Suppressor macrophage (primary cell): Measurements from ENCODE around the gene WDR93.
A peak's percentile ranks its signal among the peaks of the same experiment; 100 is the strongest.
"Not testable (repeated sequence)": the region's sequence is repeated elsewhere in the genome, so short reads cannot be mapped to it uniquely, and the experiment has no call there.

Experiments used
- DNase-seq, 4 experiments: peaks; one replicate each; pipeline ENCODE4 v3.0.0-alpha.2; 2020 to 2022

WDR93 gene

DNA sequence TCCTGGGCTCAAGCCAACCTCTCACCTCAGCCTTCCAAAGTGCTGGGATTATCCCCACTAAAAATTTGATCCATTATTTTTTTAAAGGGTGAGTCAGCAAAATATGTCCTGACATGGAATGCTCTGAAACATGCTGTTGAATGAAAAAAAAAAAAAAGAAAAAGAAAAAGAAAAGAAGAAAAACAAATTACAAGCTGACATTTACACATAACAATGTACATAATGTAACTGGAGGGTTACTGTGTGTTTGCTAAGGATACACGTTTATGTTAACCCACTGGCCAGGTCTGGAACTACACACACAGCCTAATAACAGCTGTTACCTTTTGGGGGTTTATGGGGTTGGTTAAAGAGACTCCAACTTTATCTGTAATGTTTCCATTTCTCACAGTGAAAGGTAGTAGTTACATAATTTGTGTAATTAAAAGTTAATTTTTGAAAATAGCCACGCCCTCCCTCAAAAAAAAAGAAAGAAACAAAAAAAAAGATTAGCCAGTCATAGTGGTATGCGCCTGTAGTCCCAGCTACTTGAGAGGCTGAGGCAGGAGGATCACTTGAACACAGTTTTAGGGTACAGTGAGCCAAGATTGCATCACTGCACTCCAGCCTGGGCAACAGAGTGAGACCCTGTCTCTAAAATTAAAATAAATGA is 82.4 kb downstream of the WDR93 start:
- DNase-seq = no peak

DNA sequence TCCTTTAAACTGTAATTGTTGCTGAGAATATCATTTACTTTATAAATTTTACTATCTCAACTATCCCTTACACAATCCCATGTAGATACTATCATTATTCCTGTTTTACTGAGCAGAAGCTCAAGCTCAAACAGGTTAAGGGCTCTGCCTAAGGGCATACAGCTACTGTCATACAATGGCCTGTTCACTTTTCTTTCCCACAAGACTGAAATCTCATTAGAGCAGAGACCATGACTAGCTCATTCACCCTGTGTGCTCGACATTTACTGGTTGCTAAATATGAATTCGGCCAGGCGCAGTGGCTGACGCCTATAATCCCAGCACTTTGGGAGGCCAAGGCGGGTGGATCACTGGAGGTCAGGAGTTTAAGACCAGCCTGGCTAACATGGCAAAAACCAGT is 83.9 kb downstream of the WDR93 start:
- DNase-seq = no peak

DNA sequence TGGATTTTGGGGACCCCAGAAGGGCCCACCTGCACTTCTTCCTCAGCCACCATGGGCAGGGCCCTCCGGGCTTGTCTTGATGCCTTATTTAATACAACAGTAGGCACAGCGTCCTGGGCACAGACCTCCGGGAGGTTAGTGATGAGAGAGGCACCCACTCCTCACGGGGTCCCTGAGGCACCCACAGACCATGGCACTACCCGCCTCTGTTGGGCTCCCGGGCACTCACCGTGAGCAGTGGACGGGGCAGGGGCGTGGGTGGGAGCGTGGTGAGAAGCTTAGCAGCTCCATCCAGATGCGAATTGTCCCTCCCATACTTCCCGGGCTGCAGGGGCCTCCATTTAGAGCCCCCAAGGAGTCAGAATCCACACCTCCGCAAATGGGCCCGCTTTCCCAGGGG is 85.2 kb downstream of the WDR93 start:
- DNase-seq = no peak

DNA sequence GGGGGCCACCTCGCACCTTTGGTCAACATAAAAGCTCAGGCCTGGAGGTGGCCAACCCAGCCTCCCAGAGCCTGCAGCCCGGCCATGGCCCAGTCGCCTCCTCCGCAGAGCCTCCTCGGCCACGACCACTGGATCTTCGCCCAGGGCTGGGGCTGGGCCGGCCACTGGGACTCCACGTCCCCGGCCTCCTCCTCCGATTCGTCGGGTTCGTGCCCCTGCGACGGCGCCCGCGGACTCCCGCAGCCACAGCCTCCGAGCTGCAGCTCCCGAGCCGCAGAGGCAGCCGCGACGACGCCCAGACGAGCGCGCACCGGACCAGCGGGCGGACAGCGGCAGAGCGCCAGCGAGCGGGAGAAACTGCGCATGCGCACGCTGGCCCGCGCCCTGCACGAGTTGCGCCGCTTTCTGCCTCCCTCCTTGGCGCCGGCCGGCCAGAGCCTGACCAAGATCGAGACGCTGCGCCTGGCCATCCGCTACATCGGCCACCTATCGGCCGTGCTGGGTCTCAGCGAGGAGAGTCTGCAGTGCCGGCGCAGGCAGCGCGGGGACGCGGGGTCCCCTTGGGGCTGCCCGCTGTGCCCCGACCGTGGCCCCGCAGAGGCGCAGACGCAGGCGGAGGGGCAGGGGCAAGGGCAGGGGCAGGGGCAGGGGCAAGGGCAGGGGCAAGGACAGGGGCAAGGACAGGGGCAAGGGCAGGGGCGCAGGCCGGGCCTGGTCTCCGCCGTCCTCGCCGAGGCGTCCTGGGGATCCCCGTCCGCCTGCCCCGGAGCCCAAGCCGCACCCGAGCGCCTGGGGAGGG is 85.9 kb downstream of the WDR93 start, which contains the start of gene MESP2:
Gene MESP2 (plus strand): TSS at position 59 of the 799 bp plus-strand sequence. CDS start 26 bp downstream, at position 85.
- peak; percentile 92 to 95 (median 94) for DNase-seq

DNA sequence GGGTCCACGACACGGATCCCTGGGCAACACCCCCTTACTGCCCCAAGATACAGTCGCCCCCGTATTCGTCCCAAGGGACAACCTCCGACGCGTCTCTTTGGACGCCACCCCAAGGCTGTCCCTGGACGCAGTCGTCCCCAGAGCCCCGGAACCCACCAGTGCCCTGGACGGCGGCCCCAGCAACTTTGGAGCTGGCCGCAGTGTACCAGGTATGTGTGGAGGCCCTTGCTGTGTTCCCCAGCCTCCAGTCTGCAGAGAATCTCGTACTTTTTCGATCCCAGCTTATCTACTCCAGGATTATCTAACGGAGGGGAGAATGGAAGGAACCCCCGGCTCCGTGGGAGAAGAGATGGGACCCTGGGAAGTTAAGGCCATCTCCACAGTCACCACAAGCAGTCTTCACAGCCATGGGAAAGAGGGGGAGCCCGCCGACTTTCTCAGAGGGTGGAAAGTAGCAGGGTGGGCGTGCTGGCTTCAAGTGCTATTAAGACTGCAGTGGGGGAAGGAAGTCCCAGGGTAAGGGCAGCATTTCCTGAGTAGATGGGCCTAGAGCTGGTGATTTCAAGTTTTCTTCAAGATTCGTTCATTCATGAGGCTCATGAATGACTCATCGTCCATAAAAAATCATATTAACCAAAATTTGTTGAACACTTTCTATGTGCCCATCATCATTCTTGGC is 86.6 kb downstream of the WDR93 start:
- no peak for DNase-seq

DNA sequence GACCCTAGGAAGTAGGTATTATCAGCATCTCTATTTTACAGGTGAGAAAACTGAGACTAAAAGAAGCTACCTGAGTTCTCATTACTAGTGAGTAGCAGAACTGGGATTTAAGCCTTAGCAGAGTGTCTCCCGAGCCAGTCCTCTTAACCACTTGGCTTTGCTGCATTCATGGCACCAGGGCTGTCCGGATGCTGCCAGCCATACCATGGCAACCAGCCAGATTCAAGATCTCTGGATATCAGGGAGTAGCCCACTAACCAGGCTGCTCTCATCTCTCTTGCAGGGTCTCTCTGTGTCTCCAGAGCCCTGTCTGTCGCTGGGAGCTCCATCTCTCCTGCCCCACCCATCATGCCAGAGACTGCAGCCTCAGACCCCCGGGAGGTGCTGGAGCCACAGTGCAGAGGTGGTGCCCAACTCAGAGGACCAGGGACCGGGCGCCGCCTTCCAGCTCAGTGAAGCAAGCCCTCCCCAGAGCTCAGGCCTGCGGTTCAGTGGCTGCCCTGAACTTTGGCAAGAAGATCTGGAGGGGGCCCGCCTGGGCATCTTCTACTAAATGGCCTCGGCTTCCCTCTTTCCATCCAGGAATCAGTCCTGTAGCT is 87.3 kb downstream of the WDR93 start:
- DNase-seq = no peak

DNA sequence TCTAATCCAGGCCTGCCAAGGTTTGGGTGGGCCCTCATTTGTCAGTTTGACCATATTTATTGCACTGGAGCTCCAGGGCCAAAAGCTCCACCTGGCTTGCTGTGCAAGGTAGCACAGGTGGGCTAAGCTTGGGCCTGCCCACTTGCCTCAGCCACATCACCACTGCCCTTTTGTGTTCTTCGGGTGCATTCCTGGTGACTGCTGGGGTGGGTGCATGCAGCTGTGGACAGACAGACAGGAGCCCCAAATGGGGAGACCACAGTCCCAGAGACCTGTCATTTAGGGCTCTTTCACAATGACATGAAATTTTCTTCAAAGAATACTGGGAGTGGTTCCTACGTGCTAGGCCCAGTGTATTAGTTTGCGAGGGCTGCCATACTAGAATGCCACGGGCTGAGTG is 88.2 kb downstream of the WDR93 start:
- no peak for DNase-seq

DNA sequence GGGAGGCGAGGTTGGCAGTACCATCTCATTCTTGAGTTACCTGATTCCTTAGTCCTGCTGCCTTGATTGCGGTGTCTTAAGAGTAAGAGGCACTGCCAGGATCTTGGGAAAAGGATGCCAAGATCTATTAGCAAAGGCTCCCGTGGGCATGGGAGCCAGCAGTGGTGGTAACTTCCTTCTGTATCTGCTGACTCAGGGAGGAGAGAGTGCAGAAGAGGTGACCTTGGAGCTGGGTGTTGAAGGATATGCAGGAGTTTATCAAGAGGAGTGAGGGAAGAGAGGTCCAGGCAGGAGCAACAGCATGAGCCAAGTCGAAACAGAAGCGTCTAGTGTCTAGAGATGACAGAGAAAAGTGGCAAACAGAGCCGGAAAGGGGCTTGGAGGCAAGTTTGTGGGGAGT is 90.0 kb downstream of the WDR93 start:
- no peak for DNase-seq

DNA sequence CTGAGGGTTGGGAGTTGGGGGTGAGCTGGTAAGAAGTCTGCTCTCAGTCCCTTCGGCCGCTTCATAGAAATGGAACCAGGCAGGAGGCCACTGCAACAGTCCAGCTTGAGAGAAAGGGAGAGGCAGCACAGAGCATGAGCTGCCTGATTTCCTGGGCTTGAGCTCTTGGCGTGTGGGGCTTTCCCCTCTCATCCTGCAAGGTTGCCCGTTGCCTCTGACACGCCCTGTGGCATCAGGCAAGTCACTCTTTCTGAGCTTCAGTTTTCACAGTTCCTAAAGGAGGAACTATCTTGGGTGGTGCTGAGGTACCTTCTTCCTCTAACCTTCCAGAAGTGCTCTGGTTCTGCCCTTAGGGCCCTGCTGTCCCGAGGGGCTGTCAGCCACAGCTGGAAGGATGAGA is 90.4 kb downstream of the WDR93 start:
- DNase-seq = peak; percentile 78 to 88 (median 84)

DNA sequence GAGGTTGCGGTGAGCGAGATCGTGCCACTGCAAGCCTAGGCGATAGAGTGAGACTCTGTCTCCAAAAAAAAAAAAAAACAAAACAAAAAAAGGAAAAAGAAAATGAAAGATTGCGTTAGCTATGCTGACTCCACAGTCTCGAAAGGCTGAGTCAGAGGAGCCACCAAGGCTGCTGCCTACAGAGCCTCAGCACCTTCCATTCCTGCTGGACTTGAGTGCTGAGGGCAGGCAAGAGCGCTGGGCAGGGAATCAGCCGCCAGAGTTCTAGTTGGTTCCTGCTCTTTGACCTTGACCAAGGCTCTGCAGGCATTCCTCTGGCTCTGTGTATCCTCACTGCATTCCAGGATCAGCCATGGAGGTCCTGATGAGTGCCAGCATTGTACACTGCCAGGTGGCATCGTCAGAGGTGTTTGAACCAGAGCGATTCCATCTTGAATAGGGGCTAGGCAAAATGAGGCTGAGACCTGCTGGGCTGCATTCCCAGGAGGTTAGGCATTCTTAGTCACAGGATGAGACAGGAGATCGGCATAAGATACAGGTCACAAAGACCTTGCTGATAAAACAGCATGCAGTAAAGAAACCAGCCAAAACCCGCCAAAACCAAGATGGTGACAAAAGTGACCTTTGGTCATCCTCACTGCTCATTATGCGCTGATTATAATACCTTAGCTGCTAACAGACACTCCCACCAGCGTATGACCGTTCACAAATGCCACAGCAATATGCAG is 91.4 kb downstream of the WDR93 start:
- peak; percentile 68 to 87 (median 82) for DNase-seq

DNA sequence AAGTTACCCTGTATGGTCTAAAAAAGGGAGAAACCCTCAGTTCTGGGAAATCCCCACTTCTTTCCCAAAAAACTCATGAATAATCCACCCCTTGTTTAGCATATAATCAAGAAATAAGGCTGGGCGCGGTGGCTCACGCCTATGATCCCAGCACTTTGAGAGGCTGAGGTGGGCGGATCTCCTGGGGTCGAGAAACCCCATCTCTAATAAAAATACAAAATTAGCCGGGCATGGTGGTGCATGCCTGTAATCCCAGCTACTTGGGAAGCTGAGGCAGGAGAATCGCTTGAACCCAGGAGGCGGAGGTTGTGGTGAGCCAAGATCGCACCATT is 92.0 kb downstream of the WDR93 start:
- DNase-seq = not testable (repeated sequence)

DNA sequence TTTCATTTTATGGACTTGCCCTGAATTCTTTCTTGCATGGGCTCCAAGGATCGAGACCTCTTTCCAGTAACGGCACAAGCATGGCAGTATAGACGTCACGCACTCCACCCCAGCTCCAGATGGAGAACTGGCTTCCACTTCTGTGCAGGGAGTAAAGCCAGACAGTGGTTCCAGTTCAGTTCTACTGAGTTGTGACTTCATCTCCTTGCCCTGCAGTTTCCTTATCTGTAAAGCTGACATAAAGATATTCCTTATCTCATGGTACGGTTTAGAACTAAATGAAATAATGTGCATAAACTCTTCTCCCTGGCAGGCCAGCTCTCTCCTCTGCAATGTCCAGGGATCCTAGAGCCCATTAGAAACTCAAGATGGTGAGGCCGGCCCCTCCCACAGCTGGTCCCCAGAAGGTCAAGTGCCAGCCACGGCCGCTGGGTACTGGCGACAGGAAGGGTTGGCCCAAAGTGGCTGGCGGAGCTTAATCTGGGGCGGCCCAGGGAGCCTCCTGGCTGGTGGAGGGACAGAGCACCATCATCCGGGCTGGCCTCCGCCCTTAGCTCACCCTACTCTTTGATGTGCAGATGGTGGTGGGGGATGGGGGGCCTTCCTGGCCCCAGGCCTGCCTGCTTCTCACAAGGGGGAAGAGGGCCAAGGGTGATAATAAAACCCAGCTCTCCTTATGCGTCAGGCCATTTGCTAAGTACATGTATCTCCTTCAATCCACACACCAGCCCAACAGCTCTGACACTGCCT is 92.7 kb downstream of the WDR93 start:
- DNase-seq = no peak

DNA sequence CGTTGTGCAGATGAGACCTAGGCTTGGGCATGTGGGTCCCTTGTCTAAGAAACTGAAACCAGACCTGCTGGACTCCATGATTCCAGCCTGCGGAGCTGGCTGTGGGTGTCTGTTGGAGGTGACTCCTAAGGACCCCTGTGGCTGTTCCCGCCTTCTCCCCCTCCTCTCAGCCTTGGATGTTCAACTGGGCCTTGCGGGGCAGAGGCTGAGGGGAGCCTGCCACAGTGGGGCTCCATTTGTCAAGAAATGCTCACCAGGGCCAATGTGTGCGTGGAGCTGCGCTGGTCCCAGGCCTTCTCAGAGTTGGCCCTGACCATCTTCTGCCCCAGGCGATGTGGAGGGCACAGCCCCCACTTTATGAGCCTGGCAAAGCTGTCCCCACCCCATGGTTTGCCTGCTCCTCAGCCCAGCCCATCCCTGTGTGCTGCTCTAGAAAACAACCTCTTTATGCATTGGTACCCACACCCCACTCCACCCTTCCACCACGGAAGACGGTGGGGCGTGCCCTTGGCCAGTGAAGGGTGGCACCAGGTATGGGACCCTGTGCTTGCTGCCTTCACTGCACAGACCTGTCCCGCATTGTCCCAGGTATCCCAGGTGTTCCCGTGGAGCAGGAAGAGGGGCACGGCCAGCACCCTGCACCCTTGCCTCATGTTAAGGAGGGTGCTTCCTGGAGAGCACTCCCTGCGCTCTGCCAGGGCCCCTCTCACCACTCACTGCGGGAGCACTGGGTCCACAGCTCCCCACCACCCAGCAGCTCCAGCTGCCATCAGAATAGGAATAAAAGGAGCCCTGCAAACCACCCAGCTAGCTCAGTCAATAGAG is 93.5 kb downstream of the WDR93 start:
- DNase-seq = no peak

DNA sequence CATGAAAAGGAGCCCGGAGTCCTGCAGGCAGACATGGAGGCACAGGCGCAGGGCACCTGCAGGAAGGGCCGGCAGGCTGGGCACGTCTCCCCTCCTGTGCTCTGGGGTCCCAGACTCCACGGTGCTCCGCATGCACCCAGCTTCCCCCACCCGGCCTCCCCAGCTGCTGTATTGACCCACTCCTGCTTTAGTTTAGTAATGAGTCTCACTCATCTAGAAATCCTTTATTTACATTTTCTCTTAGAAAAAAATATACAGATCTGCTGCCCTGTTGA is 94.0 kb downstream of the WDR93 start:
- DNase-seq = no peak

DNA sequence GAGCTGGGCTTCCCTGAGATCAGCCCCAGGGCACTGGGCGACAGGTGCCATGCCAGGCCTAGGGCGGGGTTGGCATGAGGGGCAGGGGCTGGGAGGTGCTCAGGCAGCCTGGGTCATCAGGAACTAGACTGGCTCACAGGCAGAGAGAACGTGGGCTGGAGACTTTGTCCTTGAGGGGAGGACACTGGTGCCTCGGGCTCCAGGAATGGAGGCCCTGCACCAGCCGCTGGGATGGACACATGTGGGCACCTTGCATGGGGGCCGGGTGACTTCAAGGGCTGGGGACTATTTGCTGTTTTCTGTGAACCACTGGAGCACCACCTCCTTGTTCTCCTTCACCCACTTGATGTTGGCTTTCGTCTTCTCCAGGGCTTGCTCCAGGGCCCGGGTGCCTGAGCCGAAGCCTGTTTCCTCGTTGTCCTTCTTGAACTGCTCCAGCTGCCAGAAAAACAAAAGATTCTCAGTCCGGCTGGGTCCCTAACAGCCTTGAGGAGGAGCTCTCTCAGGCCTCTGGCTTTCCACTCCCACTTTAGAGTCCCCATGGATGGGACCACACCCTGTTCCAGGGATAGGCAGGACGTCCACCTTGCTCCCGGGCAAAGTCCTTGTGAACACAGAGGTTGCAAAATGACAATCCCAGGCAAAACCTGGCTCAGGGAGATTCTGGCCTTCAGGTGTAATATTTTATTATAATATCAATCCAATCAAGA is 94.6 kb downstream of the WDR93 start:
- no peak for DNase-seq

DNA sequence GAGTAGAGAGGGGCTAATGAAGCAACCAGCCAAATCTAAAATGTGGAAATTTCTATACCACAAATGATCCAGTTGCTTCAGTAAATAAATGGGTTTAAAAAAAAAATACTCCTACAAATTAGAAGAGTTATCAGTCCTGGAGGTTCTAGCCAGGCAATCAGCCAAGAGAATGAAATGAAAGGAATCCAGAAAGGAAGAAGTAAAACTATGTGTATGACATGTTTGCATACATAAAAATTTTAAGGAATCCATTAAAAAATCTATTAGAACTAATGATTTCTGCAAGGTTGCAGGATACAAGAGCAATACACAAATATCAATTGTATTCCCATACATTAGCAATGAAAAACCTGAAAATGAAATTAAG is 95.1 kb downstream of the WDR93 start:
- no peak for DNase-seq

DNA sequence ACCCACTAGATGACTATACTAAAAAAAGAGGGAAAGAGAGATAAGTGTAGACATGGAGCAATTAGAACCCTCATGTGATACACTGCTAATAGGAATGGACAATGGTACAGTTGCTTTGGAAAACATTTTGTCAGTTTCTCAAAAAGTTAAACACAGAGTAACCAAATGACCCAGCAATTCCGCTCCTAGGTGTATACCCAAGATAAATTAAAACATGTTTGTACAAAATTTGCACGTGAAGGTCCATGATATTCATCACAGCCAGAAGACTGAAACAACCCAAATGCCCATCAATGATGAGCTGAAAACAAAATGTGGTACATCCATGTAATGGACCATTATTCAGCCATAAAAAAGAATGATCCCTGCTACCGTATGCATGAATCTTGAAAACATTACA is 97.3 kb downstream of the WDR93 start:
- DNase-seq = no peak

DNA sequence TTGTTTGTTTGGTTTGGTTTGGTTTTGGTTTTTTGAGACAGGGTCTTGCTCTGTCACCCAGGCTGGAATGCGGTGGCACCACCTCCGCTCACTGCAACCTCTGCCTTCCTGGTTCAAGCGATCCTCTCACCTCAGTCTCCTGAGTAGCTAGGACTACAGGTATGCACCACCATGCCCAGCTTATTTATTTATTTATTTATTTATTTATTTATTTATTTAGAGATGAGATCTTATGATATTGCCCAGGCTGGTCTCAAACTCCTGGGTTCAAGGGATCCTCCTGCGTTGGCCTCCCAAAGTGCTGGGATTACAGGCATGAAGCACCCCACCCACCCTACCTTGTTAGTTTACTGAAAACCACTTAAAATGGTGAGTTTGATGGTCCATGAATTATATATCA is 98.0 kb downstream of the WDR93 start:
- DNase-seq = not testable (repeated sequence)

DNA sequence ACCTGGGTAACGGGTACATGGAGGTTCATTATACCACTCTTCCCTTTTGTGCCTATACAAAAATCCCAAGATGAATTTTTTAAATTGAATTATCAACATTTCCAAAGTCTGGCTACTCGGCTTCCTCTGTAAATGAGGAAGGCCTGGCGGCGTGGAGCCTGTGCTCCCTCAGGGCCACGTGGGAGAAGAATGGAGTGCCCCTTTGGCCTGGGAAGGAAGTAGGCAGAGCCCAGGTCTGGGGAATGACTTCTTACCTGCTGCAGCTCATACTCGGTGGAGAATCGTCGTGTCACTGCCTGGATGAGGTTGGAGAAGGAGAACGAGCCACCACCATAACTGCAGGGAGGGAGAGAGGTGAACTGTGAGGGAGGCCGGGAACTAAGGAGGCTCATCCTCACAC is 99.6 kb downstream of the WDR93 start:
- no peak for DNase-seq

DNA sequence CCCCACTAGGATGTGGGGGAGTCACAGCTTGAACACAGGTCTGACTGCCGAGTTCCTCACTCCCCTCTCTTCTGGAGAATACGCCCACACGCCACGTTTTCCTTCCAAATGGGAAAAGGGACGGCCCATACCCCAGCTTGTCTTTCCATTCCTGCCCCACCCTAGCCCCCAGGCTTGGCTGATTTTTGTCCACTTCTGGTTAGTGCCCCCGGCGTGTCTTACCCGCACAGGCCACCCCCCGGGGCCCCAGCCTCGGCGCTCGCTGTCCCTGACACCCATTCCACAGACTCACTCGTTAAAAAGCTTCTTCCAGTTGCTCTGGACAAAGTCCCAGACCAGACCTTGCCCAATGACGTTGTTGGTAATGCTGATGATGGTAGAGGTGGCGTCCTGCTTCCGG is 100.0 kb downstream of the WDR93 start:
- no peak for DNase-seq
